T-helper 9 cell (primary cell): ENCODE measurements around the gene CASK.
"Not testable (repeated sequence)": the region's sequence is repeated elsewhere in the genome, so short reads cannot be mapped to it uniquely, and the experiment has no call there.

Source experiments
- DNase-seq: peaks from one replicate; pipeline ENCODE4 v3.0.0-alpha.2; 2020

CASK gene

GRCh38 chrX:41608244-41608643 lies 315.1 kb downstream of the CASK start:
- DNase-seq, result no peak

- DNase-seq, result no peak
These were observed 316.0 kb downstream of the CASK start for GRCh38 chrX:41607264-41607832.

GRCh38 chrX:41606057-41606456 lies 317.3 kb downstream of the CASK start:
- DNase-seq, result not testable (repeated sequence)

GRCh38 chrX:41604766-41605543 lies 318.4 kb downstream of the CASK start:
- no peak for DNase-seq

- DNase-seq, result no peak
These were observed 319.2 kb downstream of the CASK start for GRCh38 chrX:41604177-41604576.

GRCh38 chrX:41603596-41603995 lies 319.8 kb downstream of the CASK start:
- no peak for DNase-seq

- no peak for DNase-seq
These were observed 320.5 kb downstream of the CASK start for GRCh38 chrX:41602816-41603345.

GRCh38 chrX:41600291-41600690 lies 323.1 kb downstream of the CASK start:
- no peak for DNase-seq

GRCh38 chrX:41599507-41599906 lies 323.8 kb downstream of the CASK start:
- DNase-seq, result no peak

- DNase-seq, result no peak
These were observed 326.8 kb downstream of the CASK start for GRCh38 chrX:41596596-41596995.

GRCh38 chrX:41594634-41595033 lies 328.7 kb downstream of the CASK start:
- no peak for DNase-seq

- no peak for DNase-seq
These were observed 331.4 kb downstream of the CASK start for GRCh38 chrX:41591906-41592305.

- DNase-seq, result no peak
These were observed 332.7 kb downstream of the CASK start for GRCh38 chrX:41590641-41591040.

- DNase-seq, result no peak
These were observed 333.6 kb downstream of the CASK start for GRCh38 chrX:41589634-41590270.

- DNase-seq, result no peak
These were observed 335.1 kb downstream of the CASK start for GRCh38 chrX:41588271-41588670.

GRCh38 chrX:41580423-41581064 lies 342.8 kb downstream of the CASK start:
- no peak for DNase-seq

GRCh38 chrX:41563876-41564275 lies 359.5 kb downstream of the CASK start:
- no peak for DNase-seq

GRCh38 chrX:41561045-41561444 lies 362.3 kb downstream of the CASK start:
- DNase-seq, result no peak

GRCh38 chrX:41559235-41560052 lies 363.9 kb downstream of the CASK start:
- DNase-seq, result no peak

GRCh38 chrX:41558531-41558930 lies 364.8 kb downstream of the CASK start:
- DNase-seq, result no peak

GRCh38 chrX:41556958-41557357 lies 366.4 kb downstream of the CASK start:
- DNase-seq, result no peak

- no peak for DNase-seq
These were observed 369.7 kb downstream of the CASK start for GRCh38 chrX:41553688-41554087.
